ENCODE results near the gene SPC25. TPM values are rescaled to one million over a fixed set of nuclear protein-coding genes. Genes with fewer than 3 reads are reported as not detected.
A peak's percentile ranks its signal among the peaks of the same experiment; 100 is the strongest.

Gene SPC25
- total and polyA plus RNA-seq, 9 of the 15 experiments (the other 6 are each of a cell fraction or from before 2014, with no cell fraction given): 44.8 to 100 (median 75.0) TPM

DNA sequence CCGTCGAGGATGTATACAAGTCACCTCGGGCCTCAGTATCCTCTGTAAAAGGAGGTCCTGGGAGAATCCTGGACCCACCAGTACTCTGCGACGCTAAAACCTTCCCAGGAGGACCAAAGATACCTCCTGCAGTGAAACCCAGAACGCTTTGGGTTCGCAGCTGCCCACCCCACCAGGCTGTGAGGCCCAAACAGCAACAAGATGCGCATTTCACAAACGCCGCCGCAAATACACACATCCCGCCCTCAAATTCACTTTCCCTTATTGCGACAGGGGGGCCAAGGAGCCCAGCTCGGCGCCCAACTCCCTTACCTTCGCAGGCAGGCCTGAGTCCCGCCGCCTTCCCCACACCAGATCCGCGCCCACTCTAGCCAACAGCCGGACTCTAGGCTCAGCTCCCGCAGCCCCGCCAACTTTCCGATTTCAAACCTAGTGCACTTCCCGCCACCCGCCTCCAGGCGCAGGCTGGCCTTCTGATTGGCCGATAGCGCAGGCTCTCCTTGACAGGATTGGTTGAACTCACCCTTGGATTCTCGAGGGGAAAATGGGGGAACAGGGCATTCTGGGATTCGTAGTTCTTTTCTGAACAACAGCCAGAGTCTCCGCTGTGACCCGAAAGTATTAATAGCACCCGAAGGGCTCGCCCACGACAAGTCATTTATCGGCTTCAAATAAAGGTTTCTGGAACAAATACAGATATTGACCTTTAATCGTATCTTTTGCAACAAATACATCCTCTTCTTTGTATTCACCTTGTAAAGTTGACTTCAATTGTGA, at the start of gene SPC25 (continued):
- TF ChIP-seq ZNF584 (CRISPR knock-in tag; IDR thresholded peaks at IDR 0.05; ENCODE audit: low read depth) (0 out of 2 replicates have a peak, but pooled peaks have one; percentile 48), SMARCA4 (IDR thresholded peaks at IDR 0.05) (no peak; the same call in 1 of the 2 replicates), TBP (optimal IDR thresholded peaks at IDR 0.05; ENCODE audit: low read depth, low read length) (peak; percentile 82), DMBX1 (CRISPR knock-in tag; IDR thresholded peaks at IDR 0.05; ENCODE audit: borderline replicate concordance) (no peak), CBFA2T2 (conservative IDR thresholded peaks at IDR 0.05) (no peak), SIX5 (IDR thresholded peaks at IDR 0.05; ENCODE audit: borderline replicate concordance in 1 of 2, insufficient read depth in 1 of 2, low read depth in 1 of 2, low read length in 2 of 2) (peak; percentile 90 to 94), ZNF707 (CRISPR knock-in tag; conservative IDR thresholded peaks at IDR 0.05) (no peak), SUPT5H (IDR thresholded peaks at IDR 0.05) (peak; percentile 93), GABPB1 (CRISPR knock-in tag; IDR thresholded peaks at IDR 0.05) (peak; percentile 89), NEUROD1 (IDR thresholded peaks at IDR 0.05; ENCODE audit: borderline replicate concordance, low read depth, low read length, partially characterized antibody) (peak; percentile 94), ZNF449 (CRISPR knock-in tag; IDR thresholded peaks at IDR 0.05) (no peak), MCM3 (IDR thresholded peaks at IDR 0.05) (no peak), SLC30A9 (CRISPR knock-in tag; IDR thresholded peaks at IDR 0.05) (no peak), ADNP (tag; IDR thresholded peaks at IDR 0.05) (no peak), XRCC4 (IDR thresholded peaks at IDR 0.05; ENCODE audit: extremely low read depth, insufficient read depth, insufficient read length) (no peak), CREM (IDR thresholded peaks at IDR 0.05; ENCODE audit: low read depth) (peak; percentile 76), DNMT1 (IDR thresholded peaks at IDR 0.05) (no peak), ZNF766 (CRISPR knock-in tag; conservative IDR thresholded peaks at IDR 0.05) (no peak), STAT5B (CRISPR knock-in tag; IDR thresholded peaks at IDR 0.05) (no peak), ERF (CRISPR knock-in tag; IDR thresholded peaks at IDR 0.05) (no peak), CREB3L1 (IDR thresholded peaks at IDR 0.05; ENCODE audit: borderline replicate concordance, low read depth) (peak; percentile 92)
- TF ChIP-seq, protein P1, sequence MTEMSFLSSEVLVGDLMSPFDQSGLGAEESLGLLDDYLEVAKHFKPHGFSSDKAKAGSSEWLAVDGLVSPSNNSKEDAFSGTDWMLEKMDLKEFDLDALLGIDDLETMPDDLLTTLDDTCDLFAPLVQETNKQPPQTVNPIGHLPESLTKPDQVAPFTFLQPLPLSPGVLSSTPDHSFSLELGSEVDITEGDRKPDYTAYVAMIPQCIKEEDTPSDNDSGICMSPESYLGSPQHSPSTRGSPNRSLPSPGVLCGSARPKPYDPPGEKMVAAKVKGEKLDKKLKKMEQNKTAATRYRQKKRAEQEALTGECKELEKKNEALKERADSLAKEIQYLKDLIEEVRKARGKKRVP (CRISPR knock-in tag; IDR thresholded peaks at IDR 0.05): 0 out of 2 replicates have a peak, but pooled peaks have one; percentile 3
- TF ChIP-seq, protein P2, sequence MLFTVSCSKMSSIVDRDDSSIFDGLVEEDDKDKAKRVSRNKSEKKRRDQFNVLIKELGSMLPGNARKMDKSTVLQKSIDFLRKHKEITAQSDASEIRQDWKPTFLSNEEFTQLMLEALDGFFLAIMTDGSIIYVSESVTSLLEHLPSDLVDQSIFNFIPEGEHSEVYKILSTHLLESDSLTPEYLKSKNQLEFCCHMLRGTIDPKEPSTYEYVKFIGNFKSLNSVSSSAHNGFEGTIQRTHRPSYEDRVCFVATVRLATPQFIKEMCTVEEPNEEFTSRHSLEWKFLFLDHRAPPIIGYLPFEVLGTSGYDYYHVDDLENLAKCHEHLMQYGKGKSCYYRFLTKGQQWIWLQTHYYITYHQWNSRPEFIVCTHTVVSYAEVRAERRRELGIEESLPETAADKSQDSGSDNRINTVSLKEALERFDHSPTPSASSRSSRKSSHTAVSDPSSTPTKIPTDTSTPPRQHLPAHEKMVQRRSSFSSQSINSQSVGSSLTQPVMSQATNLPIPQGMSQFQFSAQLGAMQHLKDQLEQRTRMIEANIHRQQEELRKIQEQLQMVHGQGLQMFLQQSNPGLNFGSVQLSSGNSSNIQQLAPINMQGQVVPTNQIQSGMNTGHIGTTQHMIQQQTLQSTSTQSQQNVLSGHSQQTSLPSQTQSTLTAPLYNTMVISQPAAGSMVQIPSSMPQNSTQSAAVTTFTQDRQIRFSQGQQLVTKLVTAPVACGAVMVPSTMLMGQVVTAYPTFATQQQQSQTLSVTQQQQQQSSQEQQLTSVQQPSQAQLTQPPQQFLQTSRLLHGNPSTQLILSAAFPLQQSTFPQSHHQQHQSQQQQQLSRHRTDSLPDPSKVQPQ (CRISPR knock-in tag; IDR thresholded peaks at IDR 0.05; ENCODE audit: borderline replicate concordance): no peak

All from K562 (cell line).